ENCODE results near the gene TMPRSS3.

Gene TMPRSS3

DNA sequence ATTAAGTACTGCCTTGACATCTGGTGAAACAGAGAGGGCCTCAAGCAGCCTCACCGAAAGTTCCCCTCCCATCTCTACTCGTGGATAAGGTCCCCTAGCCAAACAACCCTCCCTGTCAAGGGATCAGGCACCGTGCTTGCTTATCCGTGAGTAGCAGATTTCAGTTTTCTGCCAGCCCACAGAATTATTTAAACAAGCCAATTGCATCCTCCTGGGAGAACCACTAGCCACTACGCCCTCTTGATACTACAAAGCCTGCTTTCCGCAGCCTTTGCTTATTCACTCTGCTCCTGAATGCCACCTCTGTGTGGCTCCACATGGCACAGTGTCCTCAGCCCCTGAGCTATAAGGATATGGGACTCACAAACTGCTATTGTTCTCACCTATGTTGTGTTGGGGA, 39.2 kb downstream of the TMPRSS3 start:
- no peak overlapping the region for H2AFZ ChIP-seq
- H3K9me3 ChIP-seq (ENCODE audit: control insufficient read depth, low read length): no peaks in the 10 kb centered on the region
- H3K36me3 ChIP-seq (ENCODE audit: control insufficient read depth, insufficient read depth, low read length): no peaks in the 10 kb centered on the region
- H3K79me2 ChIP-seq: no peaks in the 10 kb centered on the region
- H3K4me1 ChIP-seq: no peaks in the 10 kb centered on the region
- TF ChIP-seq, protein P1, sequence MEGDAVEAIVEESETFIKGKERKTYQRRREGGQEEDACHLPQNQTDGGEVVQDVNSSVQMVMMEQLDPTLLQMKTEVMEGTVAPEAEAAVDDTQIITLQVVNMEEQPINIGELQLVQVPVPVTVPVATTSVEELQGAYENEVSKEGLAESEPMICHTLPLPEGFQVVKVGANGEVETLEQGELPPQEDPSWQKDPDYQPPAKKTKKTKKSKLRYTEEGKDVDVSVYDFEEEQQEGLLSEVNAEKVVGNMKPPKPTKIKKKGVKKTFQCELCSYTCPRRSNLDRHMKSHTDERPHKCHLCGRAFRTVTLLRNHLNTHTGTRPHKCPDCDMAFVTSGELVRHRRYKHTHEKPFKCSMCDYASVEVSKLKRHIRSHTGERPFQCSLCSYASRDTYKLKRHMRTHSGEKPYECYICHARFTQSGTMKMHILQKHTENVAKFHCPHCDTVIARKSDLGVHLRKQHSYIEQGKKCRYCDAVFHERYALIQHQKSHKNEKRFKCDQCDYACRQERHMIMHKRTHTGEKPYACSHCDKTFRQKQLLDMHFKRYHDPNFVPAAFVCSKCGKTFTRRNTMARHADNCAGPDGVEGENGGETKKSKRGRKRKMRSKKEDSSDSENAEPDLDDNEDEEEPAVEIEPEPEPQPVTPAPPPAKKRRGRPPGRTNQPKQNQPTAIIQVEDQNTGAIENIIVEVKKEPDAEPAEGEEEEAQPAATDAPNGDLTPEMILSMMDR (IDR thresholded peaks at IDR 0.05): no peak
- no peak overlapping the region for H3K27ac ChIP-seq
- H3K9ac ChIP-seq: no peak overlapping the region
- H3K4me3 ChIP-seq (ENCODE audit: low read depth, low read length): no peak overlapping the region
- no peak overlapping the region for H3K4me2 ChIP-seq (ENCODE audit: low read length)
- H3K27me3 ChIP-seq (ENCODE audit: control insufficient read depth, insufficient read depth, low read length): no peaks in the 10 kb centered on the region

DNA sequence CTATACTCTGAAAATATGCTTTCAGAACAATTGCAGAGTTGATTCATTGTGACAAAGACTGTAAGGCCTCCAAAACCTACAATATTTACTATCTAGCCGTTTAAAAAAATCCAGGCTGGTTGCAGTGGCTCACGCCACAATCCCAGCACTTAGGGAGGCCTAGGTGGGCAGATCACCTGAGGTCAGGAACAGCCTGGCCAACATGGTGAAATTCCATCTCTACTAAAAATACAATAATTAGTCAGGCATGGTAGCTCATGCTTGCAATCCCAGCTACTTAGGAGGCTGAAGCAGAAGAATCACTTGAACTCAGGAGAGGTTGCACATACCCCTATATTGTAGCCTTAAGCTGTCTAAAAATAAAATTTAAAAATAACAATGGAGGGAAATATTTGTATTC, 39.8 kb downstream of the TMPRSS3 start:
- no peaks in the 10 kb centered on the region for H3K36me3 ChIP-seq (ENCODE audit: control insufficient read depth, insufficient read depth, low read length)
- H2AFZ ChIP-seq: no peak overlapping the region
- H3K9me3 ChIP-seq (ENCODE audit: control insufficient read depth, low read length): no peaks in the 10 kb centered on the region
- no peak overlapping the region for H3K4me3 ChIP-seq (ENCODE audit: low read depth, low read length)
- no peaks in the 10 kb centered on the region for H3K27me3 ChIP-seq (ENCODE audit: control insufficient read depth, insufficient read depth, low read length)
- no peaks in the 10 kb centered on the region for H3K4me1 ChIP-seq
- H3K27ac ChIP-seq: no peak overlapping the region
- H3K4me2 ChIP-seq (ENCODE audit: low read length): no peak overlapping the region
- no peaks in the 10 kb centered on the region for H3K79me2 ChIP-seq
- H3K9ac ChIP-seq: no peak overlapping the region
- TF ChIP-seq, protein P1 (IDR thresholded peaks at IDR 0.05): no peak

DNA sequence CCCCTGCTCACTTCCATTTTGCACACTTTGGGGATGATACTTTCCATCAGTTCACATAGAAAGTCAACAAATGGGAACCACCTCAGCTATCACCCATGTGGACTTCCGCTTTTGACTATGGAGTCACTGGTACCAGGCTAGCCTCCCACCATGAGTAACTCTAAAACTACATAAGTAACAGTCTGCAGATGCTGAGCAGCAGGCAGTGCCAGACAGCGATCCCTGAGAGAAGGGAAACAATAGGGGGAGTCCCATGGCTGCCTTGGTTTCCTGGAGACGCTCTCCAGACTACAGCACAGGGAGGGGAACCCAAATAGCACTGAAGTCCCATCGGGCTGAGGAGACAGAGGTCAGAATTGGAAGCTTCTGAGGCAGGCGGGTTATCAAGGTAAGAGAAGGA, 42.2 kb downstream of the TMPRSS3 start:
- H3K36me3 ChIP-seq (ENCODE audit: control insufficient read depth, insufficient read depth, low read length): no peaks in the 10 kb centered on the region
- no peaks in the 10 kb centered on the region for H3K27me3 ChIP-seq (ENCODE audit: control insufficient read depth, insufficient read depth, low read length)
- H3K79me2 ChIP-seq: no peaks in the 10 kb centered on the region
- H3K27ac ChIP-seq: no peak overlapping the region
- H2AFZ ChIP-seq: no peak overlapping the region
- no peak overlapping the region for H3K9ac ChIP-seq
- no peak overlapping the region for H3K4me3 ChIP-seq (ENCODE audit: low read depth, low read length)
- no peaks in the 10 kb centered on the region for H3K9me3 ChIP-seq (ENCODE audit: control insufficient read depth, low read length)
- no peak overlapping the region for H3K4me2 ChIP-seq (ENCODE audit: low read length)
- TF ChIP-seq, protein P1 (IDR thresholded peaks at IDR 0.05): no peak
- no peaks in the 10 kb centered on the region for H3K4me1 ChIP-seq

DNA sequence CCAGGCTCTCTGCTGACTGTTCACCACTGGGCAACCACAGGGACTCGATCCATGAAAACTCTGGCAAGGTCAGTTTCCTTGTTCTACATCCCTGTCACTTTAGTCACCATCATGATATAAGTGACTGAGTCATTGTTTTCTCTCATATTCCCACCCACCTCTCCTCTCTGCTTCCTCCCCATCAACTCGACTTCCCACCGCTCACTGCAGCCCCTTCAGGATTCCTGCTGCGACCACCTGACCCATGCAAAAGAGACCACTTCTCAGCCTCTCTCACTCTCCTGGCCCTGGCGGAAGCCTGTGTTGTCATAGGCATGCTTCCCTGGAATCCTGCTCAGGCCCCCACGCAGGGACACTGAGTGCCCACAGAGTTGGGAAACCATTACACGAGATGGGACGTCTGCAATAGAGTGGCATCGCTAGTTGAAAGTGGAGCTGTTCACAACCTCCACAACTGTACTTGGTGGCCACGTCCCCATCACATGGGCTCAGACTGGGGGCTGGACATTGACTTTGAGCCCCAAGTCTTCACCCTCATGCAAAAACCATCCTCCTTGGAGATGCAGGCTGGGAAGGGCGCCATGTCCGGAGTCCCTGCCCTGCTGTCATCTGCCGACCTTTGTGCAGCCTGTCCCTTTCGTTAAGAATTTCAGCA, 43.3 kb downstream of the TMPRSS3 start:
- TF ChIP-seq, protein P1 (IDR thresholded peaks at IDR 0.05): no peak
- Histone ChIP-seq H3K9me3 (ENCODE audit: control insufficient read depth, low read length) (no peaks in the 10 kb centered on the region), H3K27ac (no peak overlapping the region), H3K36me3 (ENCODE audit: control insufficient read depth, insufficient read depth, low read length) (no peaks in the 10 kb centered on the region), H3K79me2 (no peaks in the 10 kb centered on the region), H3K4me1 (no peaks in the 10 kb centered on the region), H3K4me2 (ENCODE audit: low read length) (no peak overlapping the region), H3K9ac (no peak overlapping the region), H3K4me3 (ENCODE audit: low read depth, low read length) (no peak overlapping the region), H3K27me3 (ENCODE audit: control insufficient read depth, insufficient read depth, low read length) (no peaks in the 10 kb centered on the region), H2AFZ (no peak overlapping the region)

Data from parathyroid adenoma (tissue), 2 donors.